ENCODE results near the gene SMIM12.
A peak's percentile ranks its signal among the peaks of the same experiment; 100 is the strongest.

SMIM12 gene

DNA sequence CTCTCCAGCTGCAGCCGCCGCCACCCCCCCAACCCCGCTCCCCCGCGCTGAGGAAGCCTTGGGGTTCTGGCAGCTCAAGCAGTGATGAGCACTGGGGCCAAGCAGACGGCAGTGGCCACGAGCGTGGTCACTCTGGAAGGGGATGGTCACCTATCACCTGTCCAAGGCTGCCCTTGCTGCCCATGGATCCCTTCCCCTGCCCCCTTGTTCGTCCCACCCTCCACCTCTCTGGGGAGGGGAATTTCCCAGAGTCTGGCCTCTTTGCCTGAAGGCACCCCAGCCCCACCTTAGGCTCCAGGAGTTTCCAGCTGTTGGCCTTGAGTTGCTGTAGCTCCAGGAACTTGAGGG is 7.2 kb upstream of the SMIM12 start:
- no peak overlapping the region for H3K27ac Mint-ChIP-seq
- H3K4me1 Mint-ChIP-seq = no peaks in the 10 kb centered on the region
- no peaks in the 10 kb centered on the region for H3K36me3 Mint-ChIP-seq (ENCODE audit: low read depth)
- H3K27me3 Mint-ChIP-seq (ENCODE audit: low read depth) = peaks cover 51% of the 10 kb centered on the region
- peak overlapping the region in 1 of 3 experiments; percentile 79 for H3K4me3 Mint-ChIP-seq
- TF ChIP-seq CTCF (IDR thresholded peaks at IDR 0.05; ENCODE audit: unreplicated experiment in 3 of 3) = no peak
- no peaks in the 10 kb centered on the region for H3K9me3 Mint-ChIP-seq

GRCh38 chr1:34865981-34866761 is 6.6 kb upstream of the SMIM12 start:
- Mint-ChIP-seq H3K9me3 (no peaks in the 10 kb centered on the region), H3K4me3 (peak overlapping the region; percentile 79 to 84 (median 83)), H3K27me3 (ENCODE audit: low read depth) (peaks cover 50% of the 10 kb centered on the region), H3K27ac (peak overlapping the region in 1 of 3 experiments; percentile 40), H3K4me1 (no peaks in the 10 kb centered on the region), H3K36me3 (ENCODE audit: low read depth) (no peaks in the 10 kb centered on the region)
- peak; percentile 97 to 99 (median 99) for TF ChIP-seq CTCF (IDR thresholded peaks at IDR 0.05; ENCODE audit: unreplicated experiment in 3 of 3)

GRCh38 chr1:34865573-34865972 is 6.0 kb upstream of the SMIM12 start:
- peaks cover 45% of the 10 kb centered on the region for H3K27me3 Mint-ChIP-seq (ENCODE audit: low read depth)
- H3K36me3 Mint-ChIP-seq (ENCODE audit: low read depth) = no peaks in the 10 kb centered on the region

DNA sequence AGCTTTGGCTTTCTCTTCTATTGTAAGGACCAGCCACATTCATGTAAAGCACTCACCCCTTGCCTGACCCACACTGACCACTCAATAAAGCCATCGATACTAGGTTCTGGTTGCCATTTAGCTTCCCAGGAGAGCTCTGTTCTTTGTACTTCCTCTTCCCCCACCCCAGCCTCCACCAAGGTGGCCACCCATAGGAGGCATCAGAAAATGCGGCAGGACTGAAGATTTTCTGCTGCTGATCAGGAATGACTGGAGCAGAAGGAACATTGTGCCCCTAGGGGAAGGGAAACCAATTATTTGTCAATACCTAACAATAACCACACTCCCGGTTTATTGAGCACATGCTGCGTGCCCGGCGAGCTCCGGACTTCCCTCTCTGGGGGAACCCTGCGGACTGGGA is 5.2 kb upstream of the SMIM12 start:
- Mint-ChIP-seq H3K27me3 (ENCODE audit: low read depth) (peaks cover 42% of the 10 kb centered on the region), H3K4me3 (peak overlapping the region; percentile 69 to 85 (median 82)), H3K9me3 (no peaks in the 10 kb centered on the region)

More at GRCh38 chr1:34865573-34865972, 6.0 kb upstream of the SMIM12 start:
- Mint-ChIP-seq H3K27ac (no peak overlapping the region), H3K4me1 (no peaks in the 10 kb centered on the region), H3K4me3 (peak overlapping the region in 2 of 3 experiments; percentile 26 to 68), H3K9me3 (no peaks in the 10 kb centered on the region)
- TF ChIP-seq CTCF (IDR thresholded peaks at IDR 0.05; ENCODE audit: unreplicated experiment in 3 of 3) = no peak

DNA sequence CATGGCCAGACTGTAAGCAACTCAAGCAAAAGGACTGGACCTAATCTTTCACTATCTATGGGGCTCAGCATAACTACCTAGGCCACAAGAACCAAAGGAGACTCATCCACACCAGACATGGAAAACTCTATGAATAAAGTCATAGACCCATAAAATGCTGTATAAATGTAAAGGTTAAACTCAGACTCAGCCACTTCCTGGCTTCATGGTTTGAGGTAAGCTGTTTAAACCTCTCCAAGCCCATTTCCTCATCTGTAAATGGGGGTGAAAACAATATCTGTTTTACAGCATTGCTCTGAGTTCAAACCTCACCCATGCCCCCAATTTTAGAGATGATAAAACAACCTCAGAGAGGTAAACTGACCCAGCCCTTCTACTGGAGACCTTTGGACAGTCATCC is 4.0 kb upstream of the SMIM12 start:
- H3K4me3 Mint-ChIP-seq = peak overlapping the region in 2 of 3 experiments; percentile 26 to 67

More for the DNA sequence above, 5.2 kb upstream of the SMIM12 start:
- H3K36me3 Mint-ChIP-seq (ENCODE audit: low read depth) = no peaks in the 10 kb centered on the region
- H3K27ac Mint-ChIP-seq = peak overlapping the region in 1 of 3 experiments; percentile 35
- no peak for TF ChIP-seq CTCF (IDR thresholded peaks at IDR 0.05; ENCODE audit: unreplicated experiment in 3 of 3)
- peaks cover 3% of the 10 kb centered on the region for H3K4me1 Mint-ChIP-seq

More for the DNA sequence above, 4.0 kb upstream of the SMIM12 start:
- TF ChIP-seq CTCF (IDR thresholded peaks at IDR 0.05; ENCODE audit: unreplicated experiment in 3 of 3) = no peak
- Mint-ChIP-seq H3K27ac (no peak overlapping the region), H3K4me1 (peaks cover 12% of the 10 kb centered on the region), H3K27me3 (ENCODE audit: low read depth) (peaks cover 42% of the 10 kb centered on the region), H3K9me3 (no peaks in the 10 kb centered on the region), H3K36me3 (ENCODE audit: low read depth) (no peaks in the 10 kb centered on the region)
